Measurements from ENCODE around the gene SURF6. TPM values are rescaled to one million over a fixed set of nuclear protein-coding genes. Genes with fewer than 3 reads are reported as not detected.

The SURF6 gene
- total and polyA plus RNA-seq, 2 of the 8 experiments (the other 6 are each of a cell fraction or from before 2014, with no cell fraction given) = 6.1 to 23.7 TPM

DNA sequence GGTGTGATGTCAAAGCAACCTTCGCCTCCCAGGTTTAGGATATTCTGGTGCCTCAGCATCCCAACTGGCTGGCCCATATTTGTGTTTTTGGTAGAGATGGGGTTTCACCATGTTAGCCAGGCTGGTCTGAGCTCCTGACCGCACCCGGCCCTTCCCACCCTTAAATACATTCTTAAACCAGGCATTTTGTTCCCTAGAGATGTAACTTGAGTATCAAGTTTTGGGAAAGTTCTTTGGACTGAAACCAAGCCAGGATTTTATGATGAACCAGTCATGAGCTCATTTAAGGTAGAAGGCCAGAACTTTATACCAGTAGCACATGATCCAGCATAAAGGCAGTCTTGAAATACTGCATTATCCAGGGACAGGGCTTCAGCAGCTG is 15.5 kb upstream of the SURF6 start (continued):
- no peak for TF ChIP-seq BRCA1 (IDR thresholded peaks at IDR 0.05; ENCODE audit: low read depth, low read length)
- no peak for TF ChIP-seq CTBP2 (IDR thresholded peaks at IDR 0.05; ENCODE audit: borderline replicate concordance, insufficient read depth, insufficient read length, low read length)
